Measurements from ENCODE around the gene NEURL4.
"Not testable (repeated sequence)": the region's sequence is repeated elsewhere in the genome, so short reads cannot be mapped to it uniquely, and the experiment has no call there.

NEURL4 gene

DNA sequence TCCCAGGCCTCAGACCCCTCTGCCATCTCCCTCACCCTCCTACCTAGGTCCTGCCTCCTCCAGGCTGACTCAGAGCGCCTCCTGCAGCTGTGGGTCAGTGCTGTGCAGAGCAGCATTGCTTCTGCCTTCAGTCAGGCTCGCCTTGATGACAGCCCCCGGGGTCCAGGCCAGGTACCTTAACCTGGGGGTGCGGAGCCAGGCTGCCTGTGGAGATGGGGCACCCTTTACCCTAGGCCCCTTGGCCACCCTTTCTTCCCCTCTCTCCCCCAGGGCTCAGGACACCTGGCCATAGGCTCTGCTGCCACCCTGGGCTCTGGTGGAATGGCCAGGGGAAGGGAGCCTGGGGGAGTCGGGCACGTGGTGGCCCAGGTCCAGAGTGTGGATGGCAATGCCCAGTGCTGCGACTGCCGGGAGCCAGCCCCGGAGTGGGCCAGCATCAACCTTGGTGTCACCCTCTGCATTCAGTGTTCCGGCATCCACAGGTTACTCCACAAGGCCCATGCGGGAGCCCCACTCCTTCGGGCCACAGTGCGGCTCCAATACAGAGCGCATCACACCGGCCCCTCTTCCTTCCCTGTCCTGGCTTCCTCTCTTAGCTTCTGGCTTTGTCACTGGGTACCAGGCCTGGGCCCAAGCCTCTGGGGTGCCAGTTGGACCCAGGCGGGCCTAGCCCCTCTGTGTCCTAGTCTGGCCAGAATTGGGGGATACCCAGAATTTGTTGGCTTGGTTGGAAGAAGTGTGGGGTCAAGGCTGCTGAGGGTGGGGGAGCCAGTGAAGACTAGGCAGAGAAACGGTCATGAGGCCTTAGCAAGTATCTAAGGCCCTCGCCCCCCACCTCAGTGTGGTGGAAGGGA is 17.9 kb upstream of the NEURL4 start:
- no peak for DNase-seq

DNA sequence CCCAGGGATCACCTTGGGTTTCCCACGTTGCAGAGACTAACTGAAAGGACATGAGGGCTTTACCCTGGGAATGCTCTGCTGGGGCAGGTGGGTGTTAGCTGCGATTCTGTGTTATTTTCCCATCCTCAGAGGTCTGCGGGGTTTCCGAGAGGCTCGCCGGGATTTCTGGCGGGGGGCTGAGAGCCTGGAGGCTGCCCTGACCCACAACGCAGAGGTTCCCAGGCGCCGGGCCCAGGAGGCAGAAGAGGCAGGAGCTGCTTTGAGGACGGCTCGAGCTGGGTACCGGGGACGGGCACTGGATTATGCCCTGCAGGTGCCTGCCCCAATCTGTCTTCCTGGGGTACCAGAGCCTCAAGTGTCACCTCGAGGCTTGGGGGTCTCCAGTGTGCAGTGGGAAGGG is 14.1 kb upstream of the NEURL4 start:
- no peak for DNase-seq

DNA sequence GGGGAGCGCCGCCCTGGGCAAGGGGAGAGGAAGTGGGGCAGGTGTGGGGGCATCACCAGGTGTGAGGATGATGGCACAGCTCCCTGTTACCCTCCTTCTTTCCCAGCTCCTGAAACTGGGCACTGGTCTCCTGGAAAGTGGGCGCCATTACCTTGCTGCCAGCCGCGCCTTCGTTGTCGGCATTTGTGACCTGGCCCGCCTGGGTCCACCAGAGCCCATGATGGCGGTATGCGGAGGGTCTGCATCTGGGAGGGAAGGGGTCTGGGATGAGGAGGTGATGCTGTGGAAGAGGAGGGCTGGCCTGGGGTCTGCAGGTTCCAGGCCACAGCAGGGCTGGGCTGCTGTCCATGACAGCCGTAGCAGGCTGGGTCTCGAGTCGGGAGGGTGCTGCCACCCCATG is 12.7 kb upstream of the NEURL4 start:
- no peak for DNase-seq

DNA sequence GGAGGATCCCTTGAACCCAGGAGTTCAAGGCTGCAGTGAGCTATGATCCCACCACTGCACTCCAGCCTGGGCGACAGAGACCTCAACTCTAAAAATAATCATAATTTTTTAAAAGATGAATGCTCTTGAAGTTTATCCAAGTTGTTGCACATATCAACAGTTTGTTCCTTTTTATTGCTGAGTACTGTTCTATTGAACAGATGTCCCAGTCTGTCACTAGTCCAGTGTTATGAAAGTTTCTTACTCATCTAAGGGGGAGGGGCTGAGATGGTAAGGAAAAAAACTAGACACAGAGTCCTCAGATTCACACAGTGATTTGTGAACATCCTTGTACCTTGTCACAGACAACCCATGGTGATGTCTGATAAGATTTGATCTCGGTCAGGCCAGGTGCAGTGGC is 11.0 kb upstream of the NEURL4 start:
- DNase-seq, result no peak

DNA sequence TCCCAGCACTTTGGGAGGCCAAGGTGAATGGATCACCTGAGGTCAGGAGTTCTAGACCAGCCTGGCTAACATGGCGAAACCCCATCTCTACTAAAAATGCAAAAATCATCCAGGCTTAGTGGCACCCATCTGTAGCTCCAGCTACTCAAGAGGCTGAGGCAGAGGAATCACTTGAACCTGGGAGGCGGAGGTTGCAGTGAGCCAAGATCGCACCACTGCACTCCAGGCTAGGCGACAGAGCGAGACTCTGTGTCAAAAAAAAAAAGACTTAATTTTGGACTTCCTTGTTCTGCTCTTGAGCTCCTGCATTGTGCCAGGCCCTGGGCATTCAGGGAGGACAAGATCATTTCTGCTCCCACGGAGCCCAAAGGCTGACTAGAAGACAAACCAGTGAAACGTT is 8.5 kb upstream of the NEURL4 start:
- not testable (repeated sequence) for DNase-seq

DNA sequence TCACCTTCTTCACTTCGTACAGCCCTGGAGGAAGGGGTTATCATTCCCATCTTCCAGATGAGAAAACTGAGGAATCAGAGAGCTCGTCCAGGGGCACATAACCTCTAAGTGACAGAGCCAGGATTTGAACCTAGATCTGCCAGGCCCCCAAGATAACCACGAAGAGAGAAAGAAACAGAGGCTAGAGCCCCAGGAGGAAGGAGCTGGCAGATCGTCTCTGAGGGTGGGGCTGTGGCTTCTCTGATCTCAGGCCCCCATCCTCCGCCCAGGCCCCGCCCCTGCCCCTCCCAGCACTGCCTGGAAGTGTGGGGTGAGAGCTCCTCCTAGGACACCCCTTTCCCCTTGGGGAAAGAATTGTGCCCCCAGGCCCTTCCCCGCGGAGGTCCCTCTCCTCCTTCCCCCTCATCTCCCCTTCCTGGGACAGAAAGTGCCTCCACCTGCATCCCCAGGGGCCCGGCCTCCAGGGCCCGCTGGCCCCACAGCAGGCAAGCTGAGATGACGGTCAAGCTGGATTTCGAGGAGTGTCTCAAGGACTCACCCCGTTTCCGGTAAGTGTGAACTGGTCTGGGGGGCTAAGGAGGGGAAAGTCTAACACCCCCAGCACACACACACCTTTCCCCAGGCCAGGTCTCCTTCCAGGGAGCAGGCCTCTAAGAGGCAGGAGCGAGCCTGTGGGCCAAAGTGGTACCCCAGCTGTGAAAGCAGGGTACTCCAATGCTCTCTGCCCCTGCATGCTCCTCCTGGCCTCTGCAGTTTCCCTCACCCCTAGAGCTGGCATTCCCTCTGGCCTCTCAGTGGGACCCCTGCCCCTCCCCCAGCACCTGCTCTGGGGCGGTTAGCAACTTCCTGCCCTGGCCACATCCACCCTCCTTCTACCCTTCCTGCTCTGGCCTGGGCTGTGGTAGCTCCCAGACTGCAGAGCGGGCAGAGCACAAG is 7.4 kb upstream of the NEURL4 start, which contains the start of gene ACAP1:
Gene ACAP1 (plus strand): TSS at position 290 of the 936 bp plus-strand sequence. CDS start 206 bp downstream, at position 496.
- no peak for DNase-seq

DNA sequence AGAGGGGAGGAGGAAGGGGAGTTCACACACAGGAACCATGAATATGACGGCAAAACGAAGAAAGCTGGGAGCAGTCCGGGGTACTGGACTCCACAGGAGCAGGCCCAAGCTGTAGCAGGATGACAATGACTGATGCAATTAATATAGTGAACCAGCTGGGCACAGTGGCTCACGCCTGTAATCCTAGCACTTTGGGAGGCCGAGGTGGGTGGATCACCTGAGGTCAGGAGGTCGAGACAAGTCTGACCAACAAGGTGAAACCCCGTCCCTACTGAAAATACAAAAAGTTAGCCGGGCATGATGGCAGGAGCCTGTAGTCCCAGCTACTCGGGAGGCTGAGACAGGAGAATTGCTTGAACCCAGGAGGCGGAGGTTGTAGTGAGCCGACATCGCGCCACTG is 6.6 kb upstream of the NEURL4 start:
- DNase-seq, result not testable (repeated sequence)

DNA sequence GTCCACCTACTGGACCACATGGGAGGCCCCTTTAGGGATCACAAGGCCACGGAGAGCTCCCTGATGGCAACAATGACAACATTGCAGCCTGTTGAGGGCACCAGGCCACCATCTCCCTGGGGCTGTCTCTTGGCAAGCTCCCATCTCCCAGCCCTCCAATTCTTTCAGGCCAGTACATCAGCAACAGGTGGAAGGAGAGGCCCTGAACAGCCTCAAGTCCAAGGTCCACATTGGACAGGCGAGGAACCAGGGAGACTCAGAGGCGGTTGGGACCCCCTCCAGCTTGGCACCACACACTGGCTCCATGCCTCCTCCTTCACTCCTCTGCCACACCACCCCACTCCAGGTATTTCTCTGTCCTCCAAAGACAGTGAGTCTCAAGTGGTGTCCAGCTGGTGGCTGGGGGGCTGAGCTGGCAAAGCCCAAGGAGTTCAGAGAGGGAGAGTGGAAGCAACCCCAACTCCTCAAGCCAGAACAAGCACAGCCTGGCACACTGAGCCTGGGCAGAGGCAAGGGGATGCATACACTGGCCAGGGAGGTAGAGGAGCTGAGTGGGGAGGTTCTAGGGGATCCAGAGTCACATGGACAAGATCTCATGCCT is 5.9 kb upstream of the NEURL4 start:
- DNase-seq, result no peak

DNA sequence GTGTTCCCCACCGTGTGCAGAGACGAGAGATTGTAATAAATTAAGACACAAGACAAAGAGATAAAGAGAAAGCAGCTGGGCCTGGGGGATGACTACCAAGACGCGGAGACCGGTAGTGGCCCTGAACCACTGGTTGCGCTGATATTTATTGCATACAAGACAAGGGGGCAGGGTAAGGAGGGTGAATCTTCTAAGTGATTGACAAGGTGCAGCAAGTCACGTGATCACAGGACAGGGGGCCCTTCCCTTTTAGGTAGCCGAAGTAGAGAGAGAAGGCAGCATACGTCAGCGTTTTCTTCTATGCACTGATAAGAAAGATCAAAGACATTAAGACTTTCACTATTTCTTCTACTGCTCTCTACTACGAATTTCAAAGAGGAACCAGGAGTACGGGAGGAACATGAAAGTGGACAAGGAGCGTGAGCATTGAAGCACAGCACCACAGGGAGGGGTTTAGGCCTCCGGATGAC is 3.5 kb upstream of the NEURL4 start:
- not testable (repeated sequence) for DNase-seq

DNA sequence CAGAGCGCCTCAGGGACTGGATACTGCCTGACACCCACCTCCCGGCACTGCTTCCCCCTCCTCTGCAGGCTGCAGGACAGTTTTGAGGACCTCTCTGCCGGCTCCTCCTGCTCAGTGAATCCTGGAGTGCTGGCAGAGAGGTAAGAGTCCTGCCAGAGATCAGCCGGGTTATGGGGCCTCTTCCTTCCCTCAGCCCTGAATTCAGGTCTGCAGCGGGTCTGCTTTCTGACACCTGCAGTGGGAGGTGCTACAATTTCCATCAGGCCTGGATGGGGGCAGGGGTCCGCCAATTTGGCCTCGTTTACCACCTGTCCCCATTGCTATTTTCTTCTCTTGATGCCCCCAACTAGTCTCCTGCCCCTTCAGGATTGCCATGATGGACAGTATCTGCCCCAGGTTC is 3.0 kb upstream of the NEURL4 start:
- no peak for DNase-seq

DNA sequence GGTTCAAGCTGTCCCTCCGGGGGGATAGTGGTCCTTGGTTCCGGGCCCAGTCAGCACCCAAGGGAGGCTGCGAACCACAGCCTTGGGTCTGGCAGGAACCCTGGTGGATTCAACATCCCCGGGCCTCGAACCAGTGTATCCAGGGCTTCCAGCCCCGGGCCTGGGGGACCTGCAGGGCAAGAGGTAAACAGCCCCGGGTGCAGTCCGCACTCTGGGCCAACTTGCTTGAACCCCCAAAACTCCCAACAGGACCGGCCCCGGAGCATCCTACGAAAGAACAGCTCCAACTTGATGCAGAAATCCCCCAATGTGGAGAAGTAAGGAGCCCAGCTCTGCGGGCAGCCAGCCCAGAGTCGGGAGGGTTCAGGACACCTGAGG is 1.5 kb upstream of the NEURL4 start:
- no peak for DNase-seq

DNA sequence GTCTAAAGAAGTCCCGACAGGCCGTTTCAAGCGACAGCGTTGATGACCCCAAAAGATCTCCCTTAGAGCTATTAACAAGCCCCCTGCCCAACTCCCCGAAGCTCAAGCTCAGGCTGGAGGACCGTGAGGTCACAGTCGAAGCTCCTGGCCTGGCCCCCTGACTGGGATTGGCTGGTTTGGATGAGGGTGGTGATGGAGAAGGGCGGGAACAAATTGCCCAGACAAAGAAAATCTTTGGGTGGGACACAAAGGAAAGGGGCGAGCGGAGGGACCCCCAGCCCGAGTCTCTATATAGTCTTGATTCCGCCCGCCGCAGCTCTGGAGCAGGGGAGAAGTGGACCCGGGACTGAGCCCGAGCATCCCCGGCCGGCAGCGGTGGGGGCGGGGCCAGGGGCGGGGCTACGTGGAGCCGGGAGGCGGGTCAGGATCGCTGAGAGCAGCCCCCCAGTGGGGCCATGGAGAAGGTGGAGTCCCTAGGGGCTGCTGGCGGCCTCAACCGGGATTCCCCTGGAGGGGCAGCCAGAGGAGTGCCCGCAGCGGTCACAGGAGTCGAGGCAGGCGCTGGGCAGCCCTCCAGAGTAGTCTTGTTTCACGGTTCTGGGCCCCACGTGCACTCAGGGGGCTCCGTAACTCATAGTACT is 982 bp upstream of the NEURL4 start:
- peak; percentile 63 for DNase-seq

DNA sequence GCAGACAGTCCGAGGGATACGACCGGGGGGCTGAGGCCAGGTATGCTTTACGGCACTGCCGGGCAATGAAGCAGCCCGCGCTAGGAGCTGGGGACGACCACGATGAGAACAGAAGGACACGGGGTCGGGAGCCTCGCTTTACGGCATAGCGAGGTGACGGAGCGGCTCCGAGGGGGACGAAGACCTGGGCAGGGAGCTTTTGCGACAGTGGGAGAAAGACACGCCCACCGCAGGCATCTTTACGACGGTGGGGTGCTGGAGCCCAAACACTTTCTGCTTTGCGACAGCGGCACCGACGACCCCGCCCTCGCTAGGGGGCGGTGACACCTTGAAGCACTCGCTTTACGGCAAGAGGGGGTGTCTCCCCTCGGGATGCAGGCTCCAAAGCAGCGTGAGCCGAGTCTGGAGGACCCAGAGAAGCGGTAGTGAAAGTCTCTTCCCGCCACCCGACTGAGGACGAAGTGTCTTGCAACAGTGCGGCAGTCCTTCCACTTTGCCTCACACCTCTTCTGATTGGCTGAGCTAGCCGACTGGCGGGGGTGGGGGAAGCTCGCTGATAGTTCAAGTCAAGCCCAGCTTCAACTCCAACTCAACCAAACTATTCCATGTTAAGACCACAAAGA is 350 bp upstream of the NEURL4 start:
- DNase-seq, result peak; percentile 95

DNA sequence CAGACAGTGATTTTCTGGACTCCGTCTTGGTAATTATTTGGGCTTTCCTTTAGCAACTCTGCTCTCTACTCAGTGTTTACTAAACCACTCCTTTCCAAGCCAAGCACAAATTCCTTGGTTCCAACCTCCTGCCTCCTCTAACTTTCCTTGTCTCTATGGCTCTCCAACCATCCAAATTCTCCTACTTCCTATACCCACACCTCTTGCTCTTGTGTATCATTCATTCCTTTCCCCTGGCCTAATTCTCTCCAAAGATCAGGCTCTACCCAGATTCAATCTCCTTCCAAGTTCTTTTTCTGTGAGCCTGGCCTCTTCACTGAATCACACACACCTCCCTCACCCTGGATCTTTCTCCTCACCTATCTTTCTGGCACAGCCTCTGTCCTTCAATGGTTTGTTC is 1.1 kb downstream of the NEURL4 start:
- DNase-seq, result no peak

DNA sequence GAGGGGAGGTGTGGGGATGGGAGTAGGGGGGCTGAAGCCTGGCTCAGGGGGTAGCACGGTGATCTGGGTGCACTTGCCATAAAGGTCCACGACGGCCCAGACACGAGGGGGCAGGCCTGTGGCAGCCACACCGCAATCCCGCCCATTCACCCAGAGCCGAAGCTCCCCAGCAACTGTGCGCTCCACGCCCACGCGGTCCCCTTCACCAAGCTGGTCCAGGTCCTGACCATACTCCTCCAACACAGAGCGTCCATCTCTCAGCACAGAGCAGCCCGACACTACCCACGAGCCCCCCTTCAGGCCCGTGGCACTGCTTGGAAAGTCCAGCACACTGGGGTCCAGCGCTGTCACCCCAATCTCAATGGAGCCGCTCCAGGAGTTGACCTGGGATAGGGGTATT is 1.6 kb downstream of the NEURL4 start:
- no peak for DNase-seq

DNA sequence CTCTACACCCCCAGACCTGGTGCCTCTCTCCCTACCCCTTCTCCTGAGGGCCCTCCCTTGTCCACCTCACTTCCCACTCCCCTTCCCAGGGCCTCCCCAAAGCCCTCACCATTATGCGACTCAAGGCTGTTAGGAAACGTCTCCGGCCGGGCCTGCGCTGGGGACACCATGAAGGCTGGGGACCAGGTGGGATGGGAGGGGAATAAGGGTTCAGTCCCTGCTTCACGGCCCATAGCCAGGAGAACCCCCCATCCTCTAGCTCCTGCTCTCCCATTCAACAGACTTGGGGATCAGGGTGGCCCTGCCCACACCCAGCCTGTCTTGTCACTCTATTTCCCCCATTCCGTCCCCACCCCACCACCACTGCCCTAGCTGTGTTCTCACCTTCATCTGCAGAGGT is 2.1 kb downstream of the NEURL4 start:
- DNase-seq, result no peak

DNA sequence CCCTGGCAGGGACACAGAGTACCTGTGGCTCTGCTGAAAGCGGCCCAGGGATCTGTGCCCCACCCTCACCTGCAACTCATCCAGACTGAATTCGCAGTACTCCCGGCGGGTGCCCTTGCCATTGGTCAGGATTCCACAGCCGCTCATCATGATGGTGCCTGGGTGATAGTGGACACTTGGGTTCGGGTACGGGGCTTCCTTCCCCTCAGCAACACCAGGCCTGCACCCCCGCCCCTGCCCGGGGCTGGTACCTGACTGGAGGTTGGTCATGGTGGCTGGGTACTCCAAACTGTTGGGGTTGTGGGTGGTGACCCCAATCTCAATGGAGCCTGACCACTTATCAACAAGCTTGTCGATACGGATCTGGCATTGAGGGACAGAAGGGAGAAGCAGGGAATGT is 2.9 kb downstream of the NEURL4 start:
- DNase-seq, result no peak

DNA sequence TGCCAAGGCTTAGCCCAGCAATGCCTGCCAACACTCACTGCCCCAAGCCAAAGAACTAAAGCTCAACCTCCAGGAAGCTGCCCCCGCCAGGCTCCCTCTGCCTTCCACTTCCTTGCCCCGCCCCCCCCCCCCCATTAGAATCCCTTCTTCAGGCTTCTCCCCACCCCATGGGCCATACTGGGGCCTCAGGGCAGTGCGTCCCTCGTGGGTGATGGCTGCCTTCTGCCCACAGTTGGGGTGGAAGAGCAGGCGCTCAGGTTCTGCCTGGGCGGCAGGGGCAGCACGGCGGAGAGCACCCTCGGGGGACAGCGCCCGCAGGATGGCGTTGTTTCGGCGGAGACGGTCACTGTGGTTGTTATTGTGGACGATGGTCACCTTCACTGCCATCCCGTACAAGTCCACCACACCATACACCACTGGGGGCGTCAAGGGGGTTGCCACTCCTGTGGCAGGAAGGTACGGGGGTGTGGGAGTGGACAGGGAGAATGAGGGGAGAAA is 4.1 kb downstream of the NEURL4 start:
- DNase-seq, result no peak

DNA sequence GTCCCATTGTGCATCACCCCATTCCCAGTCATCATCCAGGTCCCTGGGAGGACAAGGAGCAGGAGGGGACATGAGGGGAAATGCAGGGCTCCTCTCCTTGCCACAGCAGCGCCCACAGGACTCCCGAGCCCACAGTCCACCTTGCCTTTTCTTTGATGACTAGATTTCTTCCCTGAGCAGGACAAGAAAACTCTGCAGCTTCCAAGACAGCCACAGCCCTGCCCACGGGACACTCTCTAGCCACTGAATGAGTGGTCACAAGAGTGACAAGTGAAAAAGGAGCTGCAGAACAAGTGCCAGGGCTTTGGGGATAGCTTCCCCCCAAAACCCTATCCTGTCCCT is 4.7 kb downstream of the NEURL4 start:
- DNase-seq, result no peak

DNA sequence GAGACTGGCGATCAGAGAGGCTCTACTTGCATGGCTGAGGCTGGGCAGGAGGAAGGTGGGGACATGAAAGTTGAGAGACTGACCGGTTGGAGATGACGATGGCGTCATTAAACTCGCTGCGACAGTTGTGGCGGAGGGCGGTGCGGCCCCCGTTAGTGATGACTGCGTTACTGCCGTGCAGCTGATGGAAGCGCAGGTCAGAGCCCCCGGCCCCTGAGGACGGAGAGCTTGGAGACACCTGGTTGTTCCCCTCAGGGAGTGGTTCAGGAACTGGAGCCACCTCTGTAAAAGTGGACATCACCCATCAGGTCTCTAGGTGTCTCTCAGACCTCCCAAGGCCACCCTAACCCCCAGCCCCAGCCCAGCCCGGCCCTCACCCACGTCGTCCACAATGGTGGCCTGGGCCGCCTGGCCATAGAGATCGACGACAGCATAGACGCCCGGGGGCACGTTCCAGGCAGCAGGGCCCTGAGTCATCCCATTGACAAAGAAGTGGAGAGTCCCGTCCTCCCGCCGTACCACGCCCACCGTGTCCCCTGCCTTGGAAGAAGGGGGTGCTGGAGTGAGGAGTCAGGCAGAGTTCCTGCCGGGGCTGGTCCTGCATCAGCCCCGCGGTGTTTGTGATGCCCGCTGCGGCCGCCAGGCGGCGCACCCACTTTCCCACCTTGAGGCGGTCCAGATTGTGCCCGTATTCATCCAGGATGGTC is 5.3 kb downstream of the NEURL4 start:
- no peak for DNase-seq

DNA sequence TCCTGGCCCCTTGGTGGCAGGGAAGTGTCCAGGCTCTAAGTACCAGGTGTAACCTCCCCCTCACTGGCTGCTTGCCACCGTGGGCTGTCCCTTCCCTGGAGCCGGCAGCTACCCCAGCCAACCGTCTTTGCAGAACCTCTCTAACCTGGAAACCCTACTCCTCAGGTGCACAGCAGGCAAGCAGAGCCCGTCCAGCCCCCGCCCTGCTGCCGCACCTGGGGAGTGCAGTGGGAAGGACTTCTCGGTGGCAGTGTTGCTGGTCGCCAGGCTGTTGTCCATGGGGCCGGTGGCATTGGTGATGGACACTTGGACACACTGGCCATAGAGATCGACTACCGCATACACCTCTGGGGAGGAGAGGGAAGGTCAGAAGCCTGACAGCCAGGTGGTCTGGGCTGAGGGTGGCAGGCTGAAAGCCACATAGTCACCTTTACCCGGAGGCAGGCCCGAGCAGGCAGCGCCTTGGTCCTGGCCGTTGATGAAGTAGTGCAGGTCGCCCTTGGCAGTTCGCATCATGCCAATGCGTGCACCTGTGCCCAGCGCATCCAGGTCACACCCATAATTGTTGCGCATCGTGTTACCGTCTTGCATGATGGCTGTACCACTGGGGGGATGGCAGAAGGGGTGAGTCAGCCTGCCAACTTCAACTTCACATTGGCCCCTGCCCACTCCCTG is 6.5 kb downstream of the NEURL4 start:
- no peak for DNase-seq

Data from NCI-H510A (cell line).